Measurements from ENCODE around the gene TAX1BP1.

The TAX1BP1 gene

DNA sequence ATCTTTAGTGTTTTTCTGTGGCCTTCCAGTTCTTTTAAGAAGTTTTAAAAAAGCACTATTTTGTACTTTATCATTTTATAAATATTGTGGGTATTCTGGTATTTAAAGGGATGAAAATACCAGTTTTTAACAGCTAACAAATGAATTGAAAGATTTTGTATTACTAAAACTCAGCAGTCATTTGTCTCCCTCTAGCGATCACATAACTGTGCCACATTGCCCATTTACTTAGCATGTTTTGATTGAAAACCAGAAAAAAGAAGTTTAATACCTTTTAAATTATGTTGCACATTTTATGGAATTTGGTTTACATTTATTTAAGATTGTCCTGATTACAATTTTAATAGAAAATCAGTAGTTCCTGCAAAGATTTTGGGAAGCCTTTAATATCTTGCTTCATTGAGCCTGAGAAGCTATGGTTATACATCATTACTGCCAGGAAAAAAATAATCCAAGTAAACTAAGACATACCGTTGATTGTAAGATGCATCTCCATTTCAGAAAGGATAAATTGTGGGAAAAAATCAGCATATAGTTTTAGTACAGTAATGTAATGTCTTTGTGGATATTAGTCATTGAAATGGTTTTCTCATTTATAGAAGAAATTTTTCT, 34.9 kb downstream of the TAX1BP1 start:
- in situ Hi-C loops (cut with MboI; ENCODE audit: low pct_unique_long_range_greater_than_20kb, low sequenced_read_pairs, unreplicated experiment) = no loop called here
- DNase-seq (ENCODE audit: low spot score) = no peak
- TF ChIP-seq, protein P1, sequence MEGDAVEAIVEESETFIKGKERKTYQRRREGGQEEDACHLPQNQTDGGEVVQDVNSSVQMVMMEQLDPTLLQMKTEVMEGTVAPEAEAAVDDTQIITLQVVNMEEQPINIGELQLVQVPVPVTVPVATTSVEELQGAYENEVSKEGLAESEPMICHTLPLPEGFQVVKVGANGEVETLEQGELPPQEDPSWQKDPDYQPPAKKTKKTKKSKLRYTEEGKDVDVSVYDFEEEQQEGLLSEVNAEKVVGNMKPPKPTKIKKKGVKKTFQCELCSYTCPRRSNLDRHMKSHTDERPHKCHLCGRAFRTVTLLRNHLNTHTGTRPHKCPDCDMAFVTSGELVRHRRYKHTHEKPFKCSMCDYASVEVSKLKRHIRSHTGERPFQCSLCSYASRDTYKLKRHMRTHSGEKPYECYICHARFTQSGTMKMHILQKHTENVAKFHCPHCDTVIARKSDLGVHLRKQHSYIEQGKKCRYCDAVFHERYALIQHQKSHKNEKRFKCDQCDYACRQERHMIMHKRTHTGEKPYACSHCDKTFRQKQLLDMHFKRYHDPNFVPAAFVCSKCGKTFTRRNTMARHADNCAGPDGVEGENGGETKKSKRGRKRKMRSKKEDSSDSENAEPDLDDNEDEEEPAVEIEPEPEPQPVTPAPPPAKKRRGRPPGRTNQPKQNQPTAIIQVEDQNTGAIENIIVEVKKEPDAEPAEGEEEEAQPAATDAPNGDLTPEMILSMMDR (IDR thresholded peaks at IDR 0.05; ENCODE audit: extremely low read depth, insufficient read depth, missing control alignments) = peak; percentile 53

DNA sequence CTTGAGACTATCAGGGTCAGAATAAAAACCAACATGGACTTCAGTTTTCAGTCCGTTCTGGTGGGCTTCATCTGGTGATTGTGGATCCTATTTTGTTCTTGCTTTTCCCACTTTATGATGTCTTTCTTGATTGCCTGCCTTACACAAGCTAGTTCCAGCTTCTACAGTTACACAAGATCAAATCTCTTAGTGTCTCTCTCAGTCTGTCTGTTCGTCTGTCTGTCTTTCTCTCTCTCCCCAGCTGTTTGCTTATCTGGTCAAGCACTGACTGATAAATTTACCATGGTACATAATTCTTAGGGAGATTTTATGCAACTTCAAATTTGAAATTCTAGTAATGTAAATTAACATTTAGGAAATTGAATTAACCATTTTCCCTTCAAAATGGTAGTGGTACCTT, 35.8 kb downstream of the TAX1BP1 start:
- TF ChIP-seq, protein P1 (IDR thresholded peaks at IDR 0.05; ENCODE audit: extremely low read depth, insufficient read depth, missing control alignments) = no peak
- no peak for DNase-seq (ENCODE audit: low spot score)
- in situ Hi-C loops (cut with MboI; ENCODE audit: low pct_unique_long_range_greater_than_20kb, low sequenced_read_pairs, unreplicated experiment) = no loop called here

DNA sequence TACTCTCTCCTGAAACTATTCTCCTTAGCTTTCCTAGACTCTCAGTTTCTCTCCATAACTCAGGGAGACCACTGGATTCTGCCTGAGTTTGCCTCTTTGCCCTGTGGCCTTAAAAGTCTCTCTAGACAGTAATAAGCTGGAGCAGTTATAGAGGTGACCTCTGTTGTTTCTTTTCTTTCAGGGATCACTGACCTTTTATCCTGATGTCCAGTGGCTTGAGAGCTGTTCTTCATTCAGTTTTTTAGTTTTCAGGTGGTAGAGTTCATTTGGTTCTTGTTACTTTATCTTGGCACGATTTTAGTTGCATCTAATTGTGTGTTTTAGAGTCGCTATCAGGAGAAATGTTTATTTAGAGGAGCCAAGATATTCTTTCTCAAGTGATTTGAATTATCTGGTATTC, 37.7 kb downstream of the TAX1BP1 start:
- in situ Hi-C loops (cut with MboI; ENCODE audit: low pct_unique_long_range_greater_than_20kb, low sequenced_read_pairs, unreplicated experiment) = no loop called here
- DNase-seq (ENCODE audit: low spot score) = no peak
- TF ChIP-seq, protein P1 (IDR thresholded peaks at IDR 0.05; ENCODE audit: extremely low read depth, insufficient read depth, missing control alignments) = no peak

DNA sequence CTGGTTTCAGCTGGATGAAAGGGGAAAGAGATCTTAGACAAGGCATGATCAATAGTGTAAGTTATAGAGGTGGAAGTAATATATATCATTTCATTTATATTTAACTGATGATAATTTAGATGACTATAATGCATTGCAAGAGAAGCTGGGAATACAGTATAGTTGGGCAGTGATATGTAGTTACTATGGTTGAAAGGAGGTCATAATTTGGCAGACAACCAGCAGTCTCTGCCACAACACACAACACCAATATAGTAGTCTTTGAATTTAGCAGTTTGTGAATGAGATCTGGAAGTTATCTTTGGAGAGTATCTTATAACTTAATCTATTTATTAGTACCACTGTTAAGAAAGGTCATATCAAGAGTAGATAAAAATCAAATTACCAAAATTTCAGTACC, 39.9 kb downstream of the TAX1BP1 start:
- TF ChIP-seq, protein P1 (IDR thresholded peaks at IDR 0.05; ENCODE audit: extremely low read depth, insufficient read depth, missing control alignments) = no peak
- DNase-seq (ENCODE audit: low spot score) = no peak
- in situ Hi-C loops (cut with MboI; ENCODE audit: low pct_unique_long_range_greater_than_20kb, low sequenced_read_pairs, unreplicated experiment) = no loop called here

DNA sequence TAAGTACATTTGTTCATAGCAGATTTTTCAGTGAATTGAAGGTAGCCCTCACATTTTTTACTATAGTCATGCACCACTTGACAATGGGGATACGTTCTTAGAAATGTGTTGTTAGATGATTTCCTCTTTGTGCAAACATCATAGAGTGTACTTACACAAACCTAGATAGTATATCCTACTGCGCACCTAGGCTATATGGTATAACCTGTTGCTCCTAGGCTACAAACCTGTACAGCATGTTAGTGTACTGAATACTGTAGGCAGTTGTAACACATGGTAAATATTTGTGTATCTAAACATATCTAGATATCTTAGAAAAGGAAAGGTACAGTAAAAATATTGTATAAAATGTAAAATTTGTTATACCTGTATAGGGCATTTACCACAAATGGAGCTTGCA, 41.2 kb downstream of the TAX1BP1 start:
- no peak for DNase-seq (ENCODE audit: low spot score)
- TF ChIP-seq, protein P1 (IDR thresholded peaks at IDR 0.05; ENCODE audit: extremely low read depth, insufficient read depth, missing control alignments) = no peak
- in situ Hi-C loops (cut with MboI; ENCODE audit: low pct_unique_long_range_greater_than_20kb, low sequenced_read_pairs, unreplicated experiment) = no loop called here

DNA sequence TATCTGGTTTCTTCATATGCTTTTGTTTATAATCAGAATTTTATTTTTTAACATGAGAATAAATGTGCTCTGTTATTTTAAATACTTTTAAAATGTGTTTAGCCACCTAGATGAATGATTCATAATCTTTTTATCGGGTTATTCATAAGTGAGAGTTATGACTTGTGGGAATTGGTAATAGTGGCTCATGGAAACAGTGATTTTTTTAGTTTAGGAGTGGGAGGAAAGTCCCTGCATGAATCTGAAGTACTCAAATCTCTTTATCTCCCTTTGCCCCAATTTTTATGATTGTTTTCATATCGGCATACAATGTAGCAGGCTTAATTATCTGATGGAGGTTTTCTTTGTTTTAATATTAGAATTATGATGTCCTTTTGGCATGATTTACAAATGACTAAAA, 42.9 kb downstream of the TAX1BP1 start:
- TF ChIP-seq, protein P1 (IDR thresholded peaks at IDR 0.05; ENCODE audit: extremely low read depth, insufficient read depth, missing control alignments) = no peak
- DNase-seq (ENCODE audit: low spot score) = no peak
- in situ Hi-C loops (cut with MboI; ENCODE audit: low pct_unique_long_range_greater_than_20kb, low sequenced_read_pairs, unreplicated experiment) = no loop called here
